ENCODE measurements around the gene C2orf15. TPM values are rescaled to one million over a fixed set of nuclear protein-coding genes. Genes with fewer than 3 reads are reported as not detected.

C2orf15 gene
- total and polyA plus RNA-seq, 2 of the 8 experiments (the other 6 are each of a cell fraction or from before 2014, with no cell fraction given) = 3.6 to 6.5 TPM

- TF ChIP-seq TCF12 (IDR thresholded peaks at IDR 0.05; ENCODE audit: low read depth, low read length) (no peak), JUND (IDR thresholded peaks at IDR 0.05; ENCODE audit: low read length) (no peak)
Observed at GRCh38 chr2:99153921-99154604, 12.6 kb downstream of the C2orf15 start (continued).

Data from H1 (cell line).